ENCODE results near the gene MARCHF5.

GRCh38 chr10:92323079-92323478 is 32.1 kb downstream of the MARCHF5 start:
- TF ChIP-seq CTCF (IDR thresholded peaks at IDR 0.05 in 8 of 11, conservative IDR thresholded peaks at IDR 0.05 in 3 of 11) (no peak), POLR2A (IDR thresholded peaks at IDR 0.05) (no peak), POLR2AphosphoS5 (IDR thresholded peaks at IDR 0.05) (no peak)

All from spleen (tissue), 7 donors.